ENCODE results near the gene HSD17B1. TPM values are rescaled to one million over a fixed set of nuclear protein-coding genes. Genes with fewer than 3 reads are reported as not detected.

The HSD17B1 gene
- total RNA-seq, 1 experiment from 2014 or later: 1.5 TPM

- H2BK20ac ChIP-seq (ENCODE audit: low read depth, low read length, poor library complexity, severe bottlenecking): no peak within 1 kb of the TSS
- no peaks in the 10 kb centered on the region for H4K20me1 ChIP-seq (ENCODE audit: control insufficient read depth, insufficient read depth, insufficient read length)
- H3T11ph ChIP-seq (ENCODE audit: low read length): no peak within 1 kb of the TSS
- H3K9me3 ChIP-seq (ENCODE audit: control insufficient read depth, low read depth, low read length): no peaks in the 10 kb centered on the region
- H3K23me2 ChIP-seq (ENCODE audit: insufficient read length, low read depth, low read length, poor library complexity, severe bottlenecking): peaks cover 16% of the 10 kb centered on the region
- H3K27ac Mint-ChIP-seq: peak within 1 kb of the TSS; percentile 86 to 99 (median 87); a peak in 6 of 7 replicates
- no CpG with 5 or more reads among the region's 72 CpGs for WGBS (ENCODE audit: extremely low coverage, insufficient read length, low lambda C conversion rate)
- H3K4ac ChIP-seq (ENCODE audit: low read depth, low read length): no peak within 1 kb of the TSS
- no peak within 1 kb of the TSS for H4K5ac ChIP-seq (ENCODE audit: insufficient read length, low read depth, low read length)
- no peak within 1 kb of the TSS for H4K91ac ChIP-seq (ENCODE audit: insufficient read length, low read depth, low read length)
- H2BK120ac ChIP-seq (ENCODE audit: low read depth, low read length, poor library complexity, severe bottlenecking): no peak within 1 kb of the TSS
- H3K9ac ChIP-seq (ENCODE audit: extremely low read depth, insufficient read length, low read length): peak within 1 kb of the TSS; percentile 29
- peak; percentile 95 for DNase-seq
- H3K4me1 Mint-ChIP-seq: peaks cover 17 to 23% of the 10 kb centered on the region in 2 experiments
- H3K4me3 Mint-ChIP-seq: peak within 1 kb of the TSS; percentile 96 to 97
- no peak within 1 kb of the TSS for H2BK12ac ChIP-seq (ENCODE audit: insufficient read length, low read depth, low read length)
- H2AFZ ChIP-seq (ENCODE audit: low read length): no peak within 1 kb of the TSS
- no peaks in the 10 kb centered on the region for H3K27me3 Mint-ChIP-seq (ENCODE audit: low read depth)
- no peaks in the 10 kb centered on the region for H3K9me3 Mint-ChIP-seq
- H2AK5ac ChIP-seq (ENCODE audit: insufficient read length, low read length): no peak within 1 kb of the TSS
- H3K56ac ChIP-seq (ENCODE audit: insufficient read length, low read depth, low read length): no peak within 1 kb of the TSS
- peak within 1 kb of the TSS; percentile 82 for H3K4me2 ChIP-seq (ENCODE audit: insufficient read depth, insufficient read length, low read length)
- peaks cover 7% of the 10 kb centered on the region; the same call in 1 of the 2 replicates for H3K79me2 ChIP-seq (ENCODE audit: insufficient read depth, low read length)
- no peak within 1 kb of the TSS for H3K27ac ChIP-seq (ENCODE audit: insufficient read length, low read depth, low read length)
- H2BK15ac ChIP-seq (ENCODE audit: low read depth, low read length): no peak within 1 kb of the TSS
- H3K79me1 ChIP-seq (ENCODE audit: insufficient read depth, low read depth, low read length, poor library complexity, severe bottlenecking): peaks cover 4% of the 10 kb centered on the region
- H3K23ac ChIP-seq (ENCODE audit: insufficient read length, low read depth, low read length): no peak within 1 kb of the TSS
- H2BK5ac ChIP-seq (ENCODE audit: insufficient read length, low read length): no peak within 1 kb of the TSS
- H3K27me3 ChIP-seq (ENCODE audit: insufficient read depth, low read length): no peaks in the 10 kb centered on the region
- peaks cover 2% of the 10 kb centered on the region; the same call in 1 of the 2 replicates for H3K4me1 ChIP-seq (ENCODE audit: insufficient read depth, low read length)
- H3K14ac ChIP-seq (ENCODE audit: insufficient read depth, low read length): no peak within 1 kb of the TSS; the same call in 1 of the 2 replicates
- H3K18ac ChIP-seq (ENCODE audit: insufficient read length, low read depth, low read length): no peak within 1 kb of the TSS
- H4K8ac ChIP-seq (replicated peaks; ENCODE audit: insufficient read length, low read depth, low read length): no peak within 1 kb of the TSS
- peaks cover 24 to 68% (median 59%) of the 10 kb centered on the region in 3 experiments for H3K36me3 Mint-ChIP-seq (ENCODE audit: insufficient read depth in 1 of 3, low read depth in 3 of 3)
- no peak; the same call in 2 of the 3 replicates for TF ChIP-seq CTCF (conservative IDR thresholded peaks at IDR 0.05)
These were observed 14.3 kb downstream of the HSD17B1 start, which contains the start of gene MLX for GRCh38 chr17:42566883-42567573. MLX (plus strand) TSS chr17:42567100; CDS start chr17:42567125, 25 bp downstream.
